NCI-H187 (cell line): ENCODE data around the gene CCL8.

Experiments used
- DNase-seq, 2 experiments: peaks; one replicate each; lab custom pipeline; 2025; lab: John Stamatoyannopoulos, UW

Gene CCL8

GRCh38 chr17:34319039-34319483 lies at the start of gene CCL8:
CCL8 (plus strand) TSS chr17:34319435; CDS start chr17:34319502, 67 bp downstream.
- DNase-seq: no peak

GRCh38 chr17:34269969-34270368 lies 49.3 kb upstream of the CCL8 start, which contains the start of gene CCL7:
CCL7 (plus strand) TSS chr17:34270221; CDS start chr17:34270291, 70 bp downstream.
- no peak for DNase-seq

- no peak for DNase-seq
These were observed 43.4 kb upstream of the CCL8 start for GRCh38 chr17:34275881-34276280.

- DNase-seq: no peak
These were observed 42.4 kb upstream of the CCL8 start for GRCh38 chr17:34276826-34277225.

- DNase-seq: no peak
These were observed 35.7 kb upstream of the CCL8 start for GRCh38 chr17:34283571-34283970.

DNA sequence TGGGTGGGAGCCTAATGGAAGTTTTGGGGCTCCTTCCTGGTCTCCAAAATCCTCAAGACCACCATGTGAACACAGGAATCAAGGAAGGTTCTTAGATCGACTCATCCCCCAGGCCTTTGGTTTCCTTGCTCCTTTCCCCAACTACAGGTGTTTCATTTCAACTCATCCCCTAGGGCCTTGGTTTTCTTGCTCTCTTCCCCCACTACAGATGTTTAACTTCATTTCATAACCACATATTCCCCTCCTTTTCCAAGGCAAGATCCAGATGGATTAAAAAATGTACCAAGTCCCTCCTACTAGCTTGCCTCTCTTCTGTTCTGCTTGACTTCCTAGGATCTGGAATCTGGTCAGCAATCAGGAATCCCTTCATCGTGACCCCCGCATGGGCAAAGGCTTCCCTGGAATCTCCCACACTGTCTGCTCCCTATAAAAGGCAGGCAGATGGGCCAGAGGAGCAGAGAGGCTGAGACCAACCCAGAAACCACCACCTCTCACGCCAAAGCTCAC lies 33.9 kb upstream of the CCL8 start, which contains the start of gene CCL11:
TSS of gene CCL11 (plus strand) at position 457 of the 507 bp plus-strand sequence. CDS start 67 bp downstream, outside the sequence.
- DNase-seq: no peak

DNA sequence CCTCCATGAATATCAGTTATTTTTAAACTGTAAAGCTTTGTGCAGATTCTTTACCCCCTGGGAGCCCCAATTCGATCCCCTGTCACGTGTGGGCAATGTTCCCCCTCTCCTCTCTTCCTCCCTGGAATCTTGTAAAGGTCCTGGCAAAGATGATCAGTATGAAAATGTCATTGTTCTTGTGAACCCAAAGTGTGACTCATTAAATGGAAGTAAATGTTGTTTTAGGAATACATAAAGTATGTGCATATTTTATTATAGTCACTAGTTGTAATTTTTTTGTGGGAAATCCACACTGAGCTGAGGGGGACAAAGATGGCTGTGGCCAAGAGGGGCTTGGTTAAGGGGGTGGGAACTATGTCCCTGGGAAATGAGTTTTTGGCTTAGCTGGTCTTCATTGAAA lies 31.4 kb upstream of the CCL8 start:
- DNase-seq: no peak

GRCh38 chr17:34290586-34290985 lies 28.6 kb upstream of the CCL8 start:
- no peak for DNase-seq

DNA sequence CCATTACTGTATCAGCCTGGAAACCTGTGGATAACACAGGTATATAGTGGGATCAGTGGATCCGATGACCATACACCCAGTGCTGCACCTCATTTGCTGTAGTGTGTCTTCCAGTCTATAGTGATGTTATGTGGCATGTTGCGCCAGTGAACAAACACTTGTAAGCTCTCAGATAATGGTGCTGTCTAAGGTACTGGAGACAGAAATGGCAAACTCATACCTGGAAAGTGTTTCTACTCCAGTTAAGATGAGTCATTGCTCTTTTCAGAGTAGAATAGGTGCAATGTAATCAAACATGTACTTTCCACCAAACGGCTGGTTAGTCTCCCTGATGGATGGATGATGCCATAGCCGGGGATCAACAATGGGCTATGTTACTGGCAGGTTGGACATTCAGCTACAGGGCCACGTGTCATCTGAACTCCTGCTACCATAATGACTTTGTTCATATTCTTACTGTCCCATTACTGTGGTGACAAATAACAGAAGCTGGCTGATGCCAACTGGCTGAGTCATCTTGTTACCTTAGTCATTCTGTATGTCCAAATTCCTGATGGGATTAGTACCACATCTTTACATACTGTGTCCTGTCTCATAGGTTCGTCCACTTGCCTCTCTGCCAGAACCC lies 27.4 kb upstream of the CCL8 start:
- DNase-seq: no peak

DNA sequence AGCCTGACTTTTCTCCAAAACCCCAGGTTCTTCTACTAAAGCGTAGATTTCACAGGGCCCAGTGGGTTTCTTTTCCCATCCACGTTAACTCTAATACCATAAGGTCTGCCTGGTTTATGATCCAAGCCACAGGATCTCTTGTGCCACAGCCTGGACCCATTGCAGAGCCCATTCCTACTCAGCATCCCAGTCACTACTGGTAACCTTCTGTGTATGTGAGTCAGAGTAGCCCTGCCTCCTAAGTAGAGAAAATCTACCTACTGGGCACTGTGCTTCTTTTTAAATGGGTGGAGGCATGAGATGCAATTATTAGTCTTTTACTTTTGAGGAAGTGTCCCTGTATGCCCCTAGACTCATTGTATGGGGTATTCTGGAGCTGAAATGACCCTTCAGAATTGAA lies 20.2 kb upstream of the CCL8 start:
- no peak for DNase-seq

- DNase-seq: no peak
These were observed 19.2 kb upstream of the CCL8 start for GRCh38 chr17:34299956-34300577.

DNA sequence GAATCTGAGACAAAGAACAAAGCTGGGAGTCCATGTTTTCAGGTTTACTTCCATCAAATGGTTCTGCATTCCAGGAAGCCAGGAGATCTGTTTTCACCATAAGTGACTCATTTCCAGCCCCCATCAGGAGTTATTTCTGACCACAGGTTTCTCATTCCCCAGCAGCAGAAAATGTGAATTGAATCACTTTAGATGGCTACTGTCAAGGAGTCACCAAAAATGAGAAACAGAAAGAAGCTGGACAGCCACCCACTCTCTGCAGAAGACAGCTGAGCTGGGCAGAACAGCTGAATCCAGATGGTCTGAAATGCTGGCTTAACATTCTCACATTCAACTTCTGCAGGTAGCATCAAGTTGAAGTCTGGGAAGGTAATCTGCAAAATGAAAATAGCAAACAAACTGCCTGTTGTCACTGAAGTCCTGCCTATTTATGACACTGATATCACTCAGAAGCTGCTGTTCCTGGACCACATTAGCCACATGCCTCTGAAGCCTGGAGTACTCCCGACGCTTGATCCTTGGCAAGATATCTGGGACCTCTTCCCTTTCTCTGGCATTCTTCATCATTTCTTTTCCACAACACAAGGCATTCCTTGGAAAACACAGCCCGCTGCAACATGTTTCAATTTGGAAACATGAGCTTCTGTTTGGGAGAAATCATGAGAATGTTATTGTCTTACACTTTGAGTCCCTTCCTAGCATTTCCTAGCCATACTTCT lies 18.4 kb upstream of the CCL8 start:
- DNase-seq: no peak

GRCh38 chr17:34301986-34302385 lies 17.2 kb upstream of the CCL8 start:
- DNase-seq: no peak

DNA sequence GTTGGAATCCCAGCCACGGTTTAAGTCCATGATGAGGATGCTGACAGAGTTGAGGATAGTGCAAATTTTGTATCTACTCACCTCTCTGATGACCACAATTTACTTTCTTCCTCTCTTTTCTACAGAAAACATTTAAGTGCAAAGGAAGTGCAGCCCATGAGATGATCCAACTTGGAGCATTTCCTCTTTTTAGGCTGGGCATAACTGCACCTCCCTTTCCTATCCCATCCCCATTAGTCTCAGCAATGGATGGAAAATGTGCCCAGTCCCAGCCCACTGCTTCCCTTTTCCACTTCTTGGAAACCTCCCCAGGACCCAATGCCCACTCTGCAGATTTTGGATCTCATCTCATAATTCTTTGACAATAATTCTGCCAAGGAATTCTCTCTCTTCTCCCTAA lies 16.6 kb upstream of the CCL8 start:
- DNase-seq: no peak

- no peak for DNase-seq
These were observed 15.6 kb upstream of the CCL8 start for GRCh38 chr17:34303606-34304005.

DNA sequence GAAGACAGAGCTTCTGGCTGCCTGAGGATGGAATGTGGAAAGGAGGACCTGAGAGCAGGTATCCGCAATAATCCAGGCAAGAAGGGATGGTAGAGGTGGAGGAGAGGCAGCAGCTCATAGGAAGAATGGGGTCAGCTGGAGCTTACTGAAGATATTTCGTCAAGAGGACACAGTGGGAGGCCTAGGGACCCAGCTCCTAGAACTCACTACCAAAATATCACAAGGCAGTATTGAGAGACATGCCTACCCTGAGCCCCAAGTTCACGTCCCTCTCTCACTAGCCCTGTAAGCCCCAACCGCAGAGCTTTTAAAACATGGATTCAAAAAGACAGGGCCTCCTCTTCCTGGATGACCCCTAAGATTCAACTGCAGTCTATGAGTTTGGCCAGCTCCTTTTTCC lies 14.2 kb upstream of the CCL8 start:
- DNase-seq: no peak

DNA sequence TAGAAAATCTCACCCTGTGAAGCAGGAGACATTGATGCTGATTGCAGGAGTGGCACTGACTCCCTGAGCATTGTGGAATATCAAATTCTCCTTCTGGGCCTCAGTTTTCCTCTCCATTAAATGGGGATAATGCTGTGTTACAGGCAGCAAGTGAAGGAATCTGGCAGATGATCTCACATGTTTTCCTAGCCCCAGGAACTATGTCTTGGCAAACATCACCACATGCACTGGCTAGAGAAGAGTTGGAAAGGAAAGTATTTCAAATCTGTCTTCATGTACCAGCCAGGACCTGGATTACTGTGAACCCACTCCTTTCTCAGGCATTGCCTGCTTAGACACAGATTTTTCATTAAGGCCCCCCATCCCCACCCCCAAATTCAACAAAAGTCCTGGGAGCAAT lies 13.6 kb upstream of the CCL8 start:
- no peak for DNase-seq

DNA sequence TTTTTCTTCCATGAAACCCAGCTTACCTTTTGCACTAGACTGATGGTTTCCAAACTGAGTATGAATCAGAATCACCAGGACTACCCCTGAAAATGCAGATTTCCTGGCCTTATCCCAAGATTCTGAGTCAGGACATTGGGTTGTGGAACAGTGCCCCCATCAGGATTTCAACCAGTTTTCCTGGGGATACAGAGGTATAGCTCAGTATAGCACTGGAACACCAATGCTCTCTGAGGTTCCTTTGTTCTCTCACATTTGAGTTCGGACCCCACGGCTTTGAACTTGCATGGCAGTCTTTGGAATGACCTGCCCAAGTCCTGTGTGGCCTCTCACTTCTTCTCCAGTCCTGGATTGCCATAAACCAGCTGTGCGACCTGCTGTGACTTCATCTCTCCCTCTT lies 12.8 kb upstream of the CCL8 start:
- no peak for DNase-seq

DNA sequence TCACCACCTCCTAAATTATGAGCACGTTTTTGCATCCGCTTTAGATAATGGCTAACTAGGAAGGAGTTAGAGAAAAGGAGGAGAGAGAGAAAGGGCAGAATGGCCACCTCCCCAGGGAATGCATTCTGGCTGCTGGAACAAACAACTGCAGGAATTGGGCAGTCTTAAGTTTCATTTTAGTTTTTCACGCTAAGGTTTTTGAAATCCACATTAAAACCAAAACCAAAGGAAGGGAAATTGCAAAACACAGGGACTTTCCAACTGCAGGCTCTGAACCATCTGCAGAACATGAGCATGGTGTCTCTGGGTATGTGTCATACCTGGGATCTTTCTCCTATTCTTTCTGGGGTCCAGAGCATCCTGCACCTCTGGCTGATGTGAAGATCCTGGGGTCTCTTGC lies 12.1 kb upstream of the CCL8 start:
- no peak for DNase-seq

DNA sequence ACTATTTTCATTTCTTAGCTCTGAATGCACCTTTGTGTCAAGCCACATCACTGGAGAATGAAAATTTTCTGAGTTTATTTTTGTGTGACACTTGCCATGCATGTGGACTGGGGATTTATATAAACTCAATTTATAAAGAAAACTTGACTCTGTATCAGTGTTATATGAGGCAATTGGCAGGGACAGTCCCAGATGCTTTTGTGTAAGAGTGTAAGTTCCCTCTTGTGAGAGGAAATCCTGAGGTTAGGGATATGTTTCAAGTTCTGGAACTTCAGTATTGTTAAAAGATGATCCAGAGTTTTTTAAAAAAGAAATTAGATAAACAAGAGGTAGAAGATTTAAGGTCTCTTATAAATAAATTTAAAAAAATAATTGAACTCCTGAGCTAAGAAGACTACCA lies 10.9 kb upstream of the CCL8 start:
- no peak for DNase-seq

DNA sequence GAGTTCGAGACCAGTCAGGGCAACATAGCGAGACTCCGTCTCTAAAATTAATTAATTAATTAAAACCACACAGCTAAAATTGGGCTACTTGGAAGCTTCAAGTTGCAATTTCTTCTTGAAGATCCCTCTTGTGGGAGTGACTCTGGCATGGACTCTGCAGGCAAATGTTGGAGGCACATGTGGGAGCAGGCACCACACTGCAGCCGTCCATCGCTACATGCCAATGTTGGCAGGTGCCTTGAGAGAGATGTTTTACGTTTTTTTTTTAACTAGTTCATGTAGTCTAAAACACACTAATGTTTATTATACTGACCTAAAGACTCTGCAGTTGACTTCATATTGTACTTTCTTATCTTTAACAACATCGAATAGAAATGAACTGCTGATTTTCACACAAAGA lies 7.9 kb upstream of the CCL8 start:
- no peak for DNase-seq

DNA sequence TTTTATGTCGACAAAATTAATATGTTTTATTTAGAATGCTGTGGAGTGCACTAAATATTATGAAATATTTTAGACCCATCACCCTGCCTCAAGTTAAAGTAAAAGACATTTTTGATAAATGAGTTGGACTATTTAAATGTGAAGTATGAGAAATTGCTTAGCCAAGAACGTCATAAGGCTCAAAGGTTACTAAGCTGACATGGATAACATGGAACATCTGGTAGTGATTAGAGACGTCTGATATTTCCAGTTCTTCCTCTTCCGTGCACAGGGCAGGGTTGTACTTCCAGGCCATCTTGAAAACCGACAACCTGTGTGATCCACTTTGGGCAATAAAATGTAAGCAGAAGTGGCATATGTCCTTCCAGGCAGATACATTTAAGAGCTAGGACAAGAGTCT lies 7.2 kb upstream of the CCL8 start:
- no peak for DNase-seq

DNA sequence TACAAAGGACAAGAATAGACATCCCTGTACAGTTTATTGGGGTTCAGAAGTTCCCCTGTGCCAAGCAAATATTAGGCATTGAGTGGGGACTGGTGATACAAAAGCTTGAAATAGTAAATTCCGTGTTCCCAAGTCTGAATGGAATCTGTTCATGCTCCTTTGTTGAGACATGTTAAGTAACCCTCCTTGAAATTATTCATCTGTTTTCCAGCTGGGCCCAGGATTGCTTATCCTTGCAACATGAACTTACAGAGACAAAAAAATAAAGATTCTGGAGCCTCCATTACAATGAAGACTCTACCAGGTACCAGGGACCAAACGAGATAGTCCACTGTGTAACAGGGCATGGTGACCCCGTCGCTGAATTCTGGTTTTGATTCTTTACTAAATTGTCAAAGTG lies 6.1 kb upstream of the CCL8 start:
- DNase-seq: no peak
